ENCODE measurements around the gene SHISA7.
"Not testable (repeated sequence)": the region's sequence is repeated elsewhere in the genome, so short reads cannot be mapped to it uniquely, and the experiment has no call there.

SHISA7 gene

GRCh38 chr19:55426042-55426441 is 17.1 kb downstream of the SHISA7 start:
- no peak for TF ChIP-seq POLR2AphosphoS5 (IDR thresholded peaks at IDR 0.05; ENCODE audit: low read depth)
- no peak for TF ChIP-seq REST (IDR thresholded peaks at IDR 0.05; ENCODE audit: insufficient replicate concordance, low read depth)
- TF ChIP-seq CTCF (IDR thresholded peaks at IDR 0.05; ENCODE audit: insufficient read depth, low read length) = no peak
- TF ChIP-seq SPI1 (IDR thresholded peaks at IDR 0.05; ENCODE audit: borderline replicate concordance, low read depth) = no peak
- TF ChIP-seq GABPA (IDR thresholded peaks at IDR 0.05; ENCODE audit: low read depth) = no peak
- Histone ChIP-seq H3K27me3 (ENCODE audit: insufficient read depth, poor library complexity, severe bottlenecking) (no peaks in the 10 kb centered on the region), H3K4me3 (replicated peaks; ENCODE audit: insufficient read depth, low read length) (no peak overlapping the region), H3K27ac (replicated peaks) (no peak overlapping the region)
- DNase-seq (ENCODE audit: low read depth in 1 of 2, low spot score in 1 of 2) = no peak

DNA sequence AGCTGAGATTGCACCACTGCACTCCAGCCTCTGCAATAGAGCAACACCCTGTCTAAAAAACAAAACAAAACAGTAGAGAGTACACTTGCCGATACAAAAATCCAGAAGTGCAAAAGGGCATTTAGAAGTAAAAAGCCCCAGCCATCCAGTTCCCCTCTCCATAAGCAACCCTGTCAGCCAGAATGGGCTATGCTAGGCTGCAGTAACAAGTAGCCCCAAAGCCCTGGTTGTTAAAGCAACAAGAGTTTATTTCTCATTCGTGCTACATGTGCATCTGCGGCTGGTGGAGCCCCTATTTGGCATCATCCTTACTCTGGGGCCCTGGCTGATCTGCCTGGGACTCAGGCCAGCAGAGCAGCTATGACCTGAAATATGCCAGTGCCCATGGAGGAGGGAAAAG is 18.6 kb downstream of the SHISA7 start:
- Histone ChIP-seq H3K27ac (replicated peaks) (no peak overlapping the region), H3K4me3 (replicated peaks; ENCODE audit: insufficient read depth, low read length) (no peak overlapping the region), H3K27me3 (ENCODE audit: insufficient read depth, poor library complexity, severe bottlenecking) (no peaks in the 10 kb centered on the region)
- TF ChIP-seq POLR2AphosphoS5 (IDR thresholded peaks at IDR 0.05; ENCODE audit: low read depth) (no peak), GABPA (IDR thresholded peaks at IDR 0.05; ENCODE audit: low read depth) (no peak), CTCF (IDR thresholded peaks at IDR 0.05; ENCODE audit: insufficient read depth, low read length) (no peak), SPI1 (IDR thresholded peaks at IDR 0.05; ENCODE audit: borderline replicate concordance, low read depth) (no peak), REST (IDR thresholded peaks at IDR 0.05; ENCODE audit: insufficient replicate concordance, low read depth) (no peak)
- DNase-seq (ENCODE audit: low read depth in 1 of 2, low spot score in 1 of 2) = no peak

DNA sequence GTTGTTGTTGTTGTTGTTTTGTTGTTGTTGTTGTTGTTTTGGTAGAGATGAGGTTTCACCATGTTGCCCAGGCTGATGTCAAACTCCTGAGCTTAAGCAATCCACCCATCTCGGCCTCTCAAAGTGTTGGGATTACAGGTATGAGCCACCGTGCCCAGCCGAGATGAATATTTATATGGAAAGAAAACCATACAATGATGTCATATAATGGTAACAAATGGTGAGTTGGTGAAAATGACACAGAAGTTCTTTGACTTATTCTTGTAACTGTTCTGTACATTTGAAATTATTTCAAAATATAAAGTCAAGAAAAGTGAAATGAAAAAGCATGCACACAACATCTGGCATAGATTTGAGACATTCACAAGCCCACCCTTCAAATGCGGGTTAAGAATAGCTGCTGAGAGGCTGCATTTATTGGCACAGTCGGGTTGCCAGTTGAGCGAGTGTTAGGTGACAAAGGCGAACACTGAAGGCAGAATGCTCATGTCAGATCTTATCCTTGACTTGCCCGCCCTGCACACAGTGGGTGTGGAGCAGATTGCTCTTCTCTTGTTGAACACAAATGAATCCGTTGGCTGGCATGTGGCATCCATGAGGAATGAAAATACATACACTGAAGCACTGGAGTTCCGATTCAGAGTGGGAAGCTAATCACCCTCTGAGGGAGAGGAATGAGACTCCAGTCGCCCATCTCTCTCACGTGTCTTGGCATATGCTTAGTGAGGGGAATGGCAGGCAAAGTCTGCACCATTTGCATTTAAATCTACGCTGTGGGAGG is 19.7 kb downstream of the SHISA7 start:
- no peak for DNase-seq (ENCODE audit: low read depth in 1 of 2, low spot score in 1 of 2)
- no peak for TF ChIP-seq SPI1 (IDR thresholded peaks at IDR 0.05; ENCODE audit: borderline replicate concordance, low read depth)
- TF ChIP-seq GABPA (IDR thresholded peaks at IDR 0.05; ENCODE audit: low read depth) = no peak
- TF ChIP-seq REST (IDR thresholded peaks at IDR 0.05; ENCODE audit: insufficient replicate concordance, low read depth) = no peak
- no peak for TF ChIP-seq POLR2AphosphoS5 (IDR thresholded peaks at IDR 0.05; ENCODE audit: low read depth)
- no peak for TF ChIP-seq CTCF (IDR thresholded peaks at IDR 0.05; ENCODE audit: insufficient read depth, low read length)
- H3K27me3 ChIP-seq (ENCODE audit: insufficient read depth, poor library complexity, severe bottlenecking) = no peaks in the 10 kb centered on the region
- no peak overlapping the region for H3K27ac ChIP-seq (replicated peaks)
- H3K4me3 ChIP-seq (replicated peaks; ENCODE audit: insufficient read depth, low read length) = no peak overlapping the region

GRCh38 chr19:55421281-55421680 is 21.8 kb downstream of the SHISA7 start:
- peak in 1 of 2 experiments; percentile 70 for DNase-seq (ENCODE audit: low read depth in 1 of 2, low spot score in 1 of 2)
- not testable (repeated sequence) for H3K4me3 ChIP-seq (replicated peaks; ENCODE audit: insufficient read depth, low read length); H3K27ac ChIP-seq (replicated peaks); H3K27me3 ChIP-seq (ENCODE audit: insufficient read depth, poor library complexity, severe bottlenecking)
